ENCODE results near the gene CNTF.
A peak's percentile ranks its signal among the peaks of the same experiment; 100 is the strongest.
"Not testable (repeated sequence)": the region's sequence is repeated elsewhere in the genome, so short reads cannot be mapped to it uniquely, and the experiment has no call there.

Gene CNTF

GRCh38 chr11:58622344-58622743 lies at the start of gene CNTF:
Gene CNTF (plus strand): TSS chr11:58622665. CDS start chr11:58622753, 88 bp downstream.
- no peak for DNase-seq (ENCODE audit: low spot score)

- DNase-seq (ENCODE audit: low spot score) = not testable (repeated sequence)
Measured at GRCh38 chr11:58572906-58573305, 49.6 kb upstream of the CNTF start.

- DNase-seq (ENCODE audit: low spot score) = peak; percentile 33
Measured at GRCh38 chr11:58573451-58574104, 48.9 kb upstream of the CNTF start.

- DNase-seq (ENCODE audit: low spot score) = no peak
Measured at GRCh38 chr11:58574881-58575280, 47.6 kb upstream of the CNTF start.

- DNase-seq (ENCODE audit: low spot score) = peak; percentile 91
Measured at GRCh38 chr11:58575377-58576020, 47.0 kb upstream of the CNTF start, which contains the start of gene LPXN. Gene LPXN (minus strand): TSS chr11:58575856. CDS start chr11:58575772, 84 bp downstream.

- peak; percentile 75 for DNase-seq (ENCODE audit: low spot score)
Measured at GRCh38 chr11:58576887-58577471, 45.5 kb upstream of the CNTF start.

GRCh38 chr11:58577555-58578135 lies 44.8 kb upstream of the CNTF start:
- no peak for DNase-seq (ENCODE audit: low spot score)

- DNase-seq (ENCODE audit: low spot score) = peak; percentile 99
Measured at GRCh38 chr11:58578136-58578634, 44.3 kb upstream of the CNTF start.

GRCh38 chr11:58578635-58579191 lies 43.8 kb upstream of the CNTF start, which contains the start of gene ZFP91:
Gene ZFP91 (plus strand): TSS chr11:58579063. CDS start chr11:58579282, 219 bp downstream.
- DNase-seq (ENCODE audit: low spot score) = peak; percentile 98

GRCh38 chr11:58579192-58580129 lies 43.0 kb upstream of the CNTF start:
- peak; percentile 91 for DNase-seq (ENCODE audit: low spot score)

- peak; percentile 20 for DNase-seq (ENCODE audit: low spot score)
Measured at GRCh38 chr11:58580311-58580710, 42.2 kb upstream of the CNTF start.

GRCh38 chr11:58582437-58582836 lies 40.0 kb upstream of the CNTF start:
- no peak for DNase-seq (ENCODE audit: low spot score)

- no peak for DNase-seq (ENCODE audit: low spot score)
Measured at GRCh38 chr11:58586998-58587397, 35.5 kb upstream of the CNTF start.

GRCh38 chr11:58591659-58592058 lies 30.8 kb upstream of the CNTF start:
- DNase-seq (ENCODE audit: low spot score) = no peak

- DNase-seq (ENCODE audit: low spot score) = no peak
Measured at GRCh38 chr11:58592760-58593472, 29.5 kb upstream of the CNTF start.

GRCh38 chr11:58594826-58595225 lies 27.6 kb upstream of the CNTF start:
- no peak for DNase-seq (ENCODE audit: low spot score)

GRCh38 chr11:58596621-58597020 lies 25.8 kb upstream of the CNTF start:
- no peak for DNase-seq (ENCODE audit: low spot score)

GRCh38 chr11:58597486-58598144 lies 24.9 kb upstream of the CNTF start:
- DNase-seq (ENCODE audit: low spot score) = no peak

GRCh38 chr11:58600510-58600909 lies 22.0 kb upstream of the CNTF start:
- DNase-seq (ENCODE audit: low spot score) = no peak
